Measurements from ENCODE around the gene C4BPB.

Gene C4BPB

GRCh38 chr1:207131163-207131562, 42.5 kb downstream of the C4BPB start:
- no peak for DNase-seq (ENCODE audit: low read depth)
- TF ChIP-seq CTCF (conservative IDR thresholded peaks at IDR 0.05; ENCODE audit: low read depth, low read length), result no peak
- no peak overlapping the region for H3K4me3 ChIP-seq (ENCODE audit: low read depth, low read length)

GRCh38 chr1:207134581-207134980, 45.9 kb downstream of the C4BPB start:
- DNase-seq (ENCODE audit: low read depth), result no peak
- no peak overlapping the region for H3K4me3 ChIP-seq (ENCODE audit: low read depth, low read length)
- TF ChIP-seq CTCF (conservative IDR thresholded peaks at IDR 0.05; ENCODE audit: low read depth, low read length), result no peak

DNA sequence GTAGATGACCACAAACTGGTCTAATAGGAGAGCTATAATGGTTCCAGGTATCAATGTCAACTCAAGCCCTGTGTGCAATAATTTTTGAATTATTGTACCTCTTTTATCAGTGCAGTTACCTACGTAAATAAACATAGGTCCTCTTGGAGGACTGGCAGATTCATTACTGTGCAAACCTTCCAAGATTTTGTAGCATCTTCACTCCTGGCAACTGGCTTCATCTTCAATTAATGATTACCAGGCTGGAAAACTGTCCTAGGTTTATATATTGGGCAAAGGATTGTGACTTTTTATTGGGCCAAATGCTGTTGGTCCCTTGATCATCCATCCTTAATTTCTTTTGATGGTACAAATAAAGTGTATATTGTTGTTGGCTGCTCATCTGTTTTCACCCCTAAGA, 51.0 kb downstream of the C4BPB start:
- TF ChIP-seq CTCF (conservative IDR thresholded peaks at IDR 0.05; ENCODE audit: low read depth, low read length), result no peak
- DNase-seq (ENCODE audit: low read depth), result no peak
- H3K4me3 ChIP-seq (ENCODE audit: low read depth, low read length), result no peak overlapping the region

DNA sequence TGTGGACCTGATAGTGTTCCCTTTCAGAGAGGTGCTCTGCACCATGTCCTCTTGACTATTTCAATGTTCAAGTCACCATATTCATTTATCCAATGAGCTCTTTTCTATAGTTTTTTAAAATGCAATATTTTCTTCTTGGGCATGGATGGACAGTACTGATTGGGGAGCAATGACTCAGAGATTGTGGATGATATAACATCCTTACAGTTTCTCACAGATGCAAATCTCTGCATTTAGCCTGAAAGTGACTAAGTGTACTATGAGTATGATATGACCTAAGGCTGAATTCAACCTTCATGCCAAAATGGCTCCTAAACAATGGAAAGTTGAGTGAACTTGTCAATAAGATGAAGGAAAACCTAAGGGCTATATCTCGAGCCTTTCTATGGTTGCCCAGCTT, 51.9 kb downstream of the C4BPB start:
- no peak for DNase-seq (ENCODE audit: low read depth)
- no peak overlapping the region for H3K4me3 ChIP-seq (ENCODE audit: low read depth, low read length)
- no peak for TF ChIP-seq CTCF (conservative IDR thresholded peaks at IDR 0.05; ENCODE audit: low read depth, low read length)

DNA sequence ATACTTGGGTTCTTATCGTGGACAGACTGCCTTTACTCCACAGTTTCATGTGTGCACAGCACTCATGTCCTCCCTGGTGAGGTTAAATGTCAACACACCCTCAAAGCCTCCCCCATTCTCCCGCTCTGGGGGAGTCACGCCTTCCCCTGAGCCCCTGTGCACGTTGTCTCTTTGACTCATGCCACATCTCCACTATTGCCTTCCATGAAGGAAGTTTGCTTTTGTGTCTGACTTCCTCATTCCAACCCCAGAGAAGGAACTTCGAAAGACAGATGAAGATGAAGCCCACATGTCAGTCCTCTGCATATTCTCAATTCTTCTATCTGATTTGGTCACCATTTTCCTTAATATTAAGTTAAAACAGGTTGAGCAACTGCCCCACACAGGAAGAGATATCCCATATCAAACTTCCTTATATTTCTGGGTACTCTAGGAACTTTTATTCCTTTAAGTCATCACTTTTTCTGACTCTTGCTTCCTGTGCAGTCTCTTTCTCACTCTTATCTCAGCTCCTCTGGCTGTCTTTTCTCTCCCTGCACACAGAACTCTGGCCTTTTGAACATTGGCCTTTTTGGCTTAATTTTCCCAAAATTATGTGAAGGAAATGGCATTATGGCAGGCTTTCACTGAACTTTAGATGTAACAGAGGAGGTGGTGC, 56.9 kb downstream of the C4BPB start:
- no peak for TF ChIP-seq CTCF (conservative IDR thresholded peaks at IDR 0.05; ENCODE audit: low read depth, low read length)
- no peak overlapping the region for H3K4me3 ChIP-seq (ENCODE audit: low read depth, low read length)
- no peak for DNase-seq (ENCODE audit: low read depth)

Measured in choroid plexus epithelial cell (primary cell).